ENCODE measurements around the gene MARCKS. TPM values are rescaled to one million over a fixed set of nuclear protein-coding genes. Genes with fewer than 3 reads are reported as not detected.

MARCKS gene
- polyA plus RNA-seq (ENCODE audit: insufficient read length in 12 of 12): 100 to 1,000 TPM; 178 to 329 (median 238) TPM
- long read RNA-seq, donor 1, full-length matches to known transcripts: 209 of 302 reads
- long read RNA-seq, donor 1, partial matches to known transcripts: 86 of 302 reads
- long read RNA-seq, donor 1, other reads (novel, unspliced or antisense): 7 of 302 reads
- long read RNA-seq, donor 2, full-length matches to known transcripts: 133 of 143 reads
- long read RNA-seq, donor 2, partial matches to known transcripts: 0 of 143 reads
- long read RNA-seq, donor 2, other reads (novel, unspliced or antisense): 10 of 143 reads
- long read RNA-seq, donor 3, full-length matches to known transcripts: 85 of 85 reads
- long read RNA-seq, donor 3, partial matches to known transcripts: 0 of 85 reads
- long read RNA-seq, donor 3, other reads (novel, unspliced or antisense): 0 of 85 reads
- long read RNA-seq, donor 4, full-length matches to known transcripts: 71 of 86 reads
- long read RNA-seq, donor 4, partial matches to known transcripts: 15 of 86 reads
- long read RNA-seq, donor 4, other reads (novel, unspliced or antisense): 0 of 86 reads
- long read RNA-seq, donor 5, full-length matches to known transcripts: 142 of 168 reads
- long read RNA-seq, donor 5, partial matches to known transcripts: 21 of 168 reads
- long read RNA-seq, donor 5, other reads (novel, unspliced or antisense): 5 of 168 reads
- long read RNA-seq, donor 6, full-length matches to known transcripts: 74 of 74 reads
- long read RNA-seq, donor 6, partial matches to known transcripts: 0 of 74 reads
- long read RNA-seq, donor 6, other reads (novel, unspliced or antisense): 0 of 74 reads
- long read RNA-seq, donor 7, full-length matches to known transcripts: 100 of 118 reads
- long read RNA-seq, donor 7, partial matches to known transcripts: 11 of 118 reads
- long read RNA-seq, donor 7, other reads (novel, unspliced or antisense): 7 of 118 reads
- long read RNA-seq, donor 8, full-length matches to known transcripts: 144 of 149 reads
- long read RNA-seq, donor 8, partial matches to known transcripts: 0 of 149 reads
- long read RNA-seq, donor 8, other reads (novel, unspliced or antisense): 5 of 149 reads
- long read RNA-seq, donor 9, full-length matches to known transcripts: 150 of 192 reads
- long read RNA-seq, donor 9, partial matches to known transcripts: 37 of 192 reads
- long read RNA-seq, donor 9, other reads (novel, unspliced or antisense): 5 of 192 reads
- long read RNA-seq, donor 10, full-length matches to known transcripts: 94 of 94 reads
- long read RNA-seq, donor 10, partial matches to known transcripts: 0 of 94 reads
- long read RNA-seq, donor 10, other reads (novel, unspliced or antisense): 0 of 94 reads
- long read RNA-seq, donor 11, full-length matches to known transcripts: 185 of 225 reads
- long read RNA-seq, donor 11, partial matches to known transcripts: 40 of 225 reads
- long read RNA-seq, donor 11, other reads (novel, unspliced or antisense): 0 of 225 reads

- DNase-seq: peak; percentile 94
Observed at GRCh38 chr6:113856625-113857555, at the start of gene MARCKS. TSS of gene MARCKS (plus strand) at chr6:113857345. CDS start at chr6:113857746, 401 bp downstream.

- DNase-seq: no peak
Observed at GRCh38 chr6:113809826-113810225, 47.3 kb upstream of the MARCKS start.

- DNase-seq: peak; percentile 28
Observed at GRCh38 chr6:113813142-113813541, 44.0 kb upstream of the MARCKS start.

- no peak for DNase-seq
Observed at GRCh38 chr6:113818578-113818977, 38.6 kb upstream of the MARCKS start.

- no peak for DNase-seq
Observed at GRCh38 chr6:113819169-113819830, 37.8 kb upstream of the MARCKS start.

GRCh38 chr6:113820761-113821160 lies 36.4 kb upstream of the MARCKS start:
- no peak for DNase-seq

- no peak for DNase-seq
Observed at GRCh38 chr6:113821445-113821844, 35.7 kb upstream of the MARCKS start.

- no peak for DNase-seq
Observed at GRCh38 chr6:113823916-113824315, 33.2 kb upstream of the MARCKS start.

- no peak for DNase-seq
Observed at GRCh38 chr6:113824411-113824810, 32.7 kb upstream of the MARCKS start.

GRCh38 chr6:113824866-113825265 lies 32.3 kb upstream of the MARCKS start:
- no peak for DNase-seq

- peak; percentile 88 for DNase-seq
Observed at GRCh38 chr6:113825781-113826180, 31.4 kb upstream of the MARCKS start.

- no peak for DNase-seq
Observed at GRCh38 chr6:113828984-113829695, 28.0 kb upstream of the MARCKS start.

GRCh38 chr6:113829696-113830045 lies 27.5 kb upstream of the MARCKS start:
- DNase-seq: no peak

- DNase-seq: no peak
Observed at GRCh38 chr6:113830140-113830539, 27.0 kb upstream of the MARCKS start.

- no peak for DNase-seq
Observed at GRCh38 chr6:113833537-113833936, 23.6 kb upstream of the MARCKS start.

GRCh38 chr6:113837170-113837569 lies 20.0 kb upstream of the MARCKS start:
- DNase-seq: no peak

- no peak for DNase-seq
Observed at GRCh38 chr6:113842165-113842564, 15.0 kb upstream of the MARCKS start.

- no peak for DNase-seq
Observed at GRCh38 chr6:113843500-113844073, 13.6 kb upstream of the MARCKS start.

GRCh38 chr6:113846577-113846976 lies 10.6 kb upstream of the MARCKS start:
- DNase-seq: no peak

All from muscle of arm (tissue), 14 donors.